HG02798 (cell line): Measurements from ENCODE around the gene SETD2.
A peak's percentile ranks its signal among the peaks of the same experiment; 100 is the strongest.
"Not testable (repeated sequence)": the region's sequence is repeated elsewhere in the genome, so short reads cannot be mapped to it uniquely, and the experiment has no call there.

Experiments used
- ATAC-seq: cut with Tn5 transposase; IDR thresholded peaks from one replicate; pipeline ENCODE4 v1.9.1; 2021; ENCODE audit warnings: mild to moderate bottlenecking; ENCODE audit not compliant: unreplicated experiment, poor library complexity

SETD2 gene

DNA sequence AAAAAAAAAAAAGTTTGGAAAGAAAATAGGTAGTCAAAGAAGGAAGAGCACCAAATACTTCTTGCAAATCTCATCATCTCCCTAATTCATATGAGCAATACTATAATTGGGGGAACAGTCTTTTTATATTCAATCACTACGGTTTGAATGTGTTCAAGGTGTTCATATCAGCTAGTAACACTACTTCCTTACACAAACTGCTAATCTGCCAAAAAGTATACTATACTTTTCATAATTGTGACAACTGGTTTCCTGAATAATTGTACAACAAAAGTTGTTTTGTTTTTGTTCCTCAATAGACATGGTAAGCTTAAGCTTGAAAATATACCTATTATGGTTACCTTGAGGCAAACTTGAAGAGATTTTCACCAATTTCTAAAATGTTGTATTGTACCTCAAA lies 12.1 kb downstream of the SETD2 start:
- no peak for ATAC-seq

DNA sequence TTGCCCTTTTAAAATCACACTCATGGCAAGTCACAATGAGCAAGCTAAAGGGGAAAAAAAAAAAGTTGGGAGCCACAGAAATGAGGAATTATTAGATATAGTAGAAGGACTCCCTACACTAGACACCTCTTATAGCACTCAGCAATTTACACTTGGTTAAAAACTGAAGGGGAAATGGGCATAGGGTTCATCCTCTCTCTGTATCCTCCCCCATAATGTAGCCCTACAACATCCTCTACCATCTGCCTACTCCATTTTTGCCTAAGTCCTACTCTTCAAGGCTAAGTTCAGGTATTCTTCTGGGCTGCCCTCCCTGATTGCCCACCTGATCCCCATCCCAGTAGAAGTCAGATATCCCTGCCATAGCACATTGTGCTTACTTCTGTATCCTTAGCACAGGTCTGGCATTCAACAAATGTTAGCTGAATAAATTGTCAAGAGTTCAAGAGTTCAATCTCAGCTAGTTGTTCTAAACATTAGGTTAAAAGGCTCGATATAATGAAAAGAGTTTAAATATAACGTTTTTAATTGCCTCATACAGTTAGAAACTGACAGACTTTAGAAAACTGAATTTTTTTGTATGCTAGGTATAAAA lies 14.5 kb downstream of the SETD2 start:
- ATAC-seq, result no peak

GRCh38 chr3:47145272-47145671 lies 18.6 kb downstream of the SETD2 start:
- ATAC-seq, result no peak

GRCh38 chr3:47143068-47143467 lies 20.8 kb downstream of the SETD2 start:
- ATAC-seq, result no peak

DNA sequence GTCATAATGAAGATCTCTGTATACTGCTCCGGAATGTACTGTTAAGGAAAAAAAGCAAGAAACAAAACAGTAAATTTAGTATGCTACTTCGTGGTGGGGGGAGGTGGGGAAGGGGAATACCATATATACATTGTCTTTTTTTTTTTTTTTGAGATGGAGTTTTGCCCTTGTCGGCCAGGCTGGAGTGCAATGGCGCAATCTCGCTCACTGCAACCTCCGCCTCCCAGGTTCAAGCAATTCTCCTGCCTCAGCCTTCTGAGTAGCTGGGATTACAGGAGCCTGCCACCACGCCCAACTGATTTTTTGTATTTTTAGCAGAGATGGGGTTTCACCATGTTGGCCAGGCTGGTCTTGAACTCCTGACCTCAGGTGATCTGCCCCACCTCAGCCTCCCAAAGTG lies 21.4 kb downstream of the SETD2 start:
- not testable (repeated sequence) for ATAC-seq

DNA sequence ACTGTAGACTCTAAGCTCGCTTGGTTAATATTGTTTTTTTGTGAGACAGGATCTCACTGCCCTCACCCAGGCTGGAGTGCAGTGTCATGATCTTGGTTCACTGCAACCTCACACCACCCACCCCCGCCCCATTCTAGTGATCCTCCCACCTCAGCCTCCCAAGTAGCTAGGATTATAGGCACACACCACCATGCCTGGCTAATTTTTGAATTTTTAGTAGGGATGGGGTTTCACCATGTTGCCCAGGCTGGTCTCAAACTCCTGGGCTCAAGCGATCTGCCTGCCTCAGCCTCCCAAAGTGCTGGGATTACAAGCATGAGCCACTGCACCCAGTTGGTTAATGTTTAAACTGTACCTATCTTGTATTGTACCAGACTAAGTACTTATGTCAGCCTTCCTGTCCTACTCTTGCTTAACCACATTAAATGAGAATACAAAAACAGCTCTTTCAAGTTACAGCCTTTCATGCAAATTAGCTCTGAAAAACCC lies 22.9 kb downstream of the SETD2 start:
- ATAC-seq, result peak; percentile 91

DNA sequence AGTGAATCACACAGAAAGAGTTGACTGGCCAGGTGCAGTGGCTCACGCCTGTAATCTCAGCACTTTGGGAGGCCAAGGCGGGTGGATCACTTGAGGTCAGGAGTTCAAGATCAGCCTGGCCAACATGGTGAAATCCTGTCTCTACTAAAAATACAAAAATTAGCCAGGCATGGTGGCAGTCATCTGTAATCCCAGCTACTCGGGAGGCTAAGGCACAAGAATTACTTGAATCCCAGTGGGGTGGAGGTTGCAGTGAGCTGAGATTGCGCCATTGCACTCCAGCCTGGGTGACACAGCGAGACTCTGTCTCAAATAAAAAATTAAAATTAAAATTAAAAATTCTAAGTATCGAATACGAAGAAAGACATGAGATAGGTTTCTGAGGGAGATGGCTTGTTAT lies 23.4 kb downstream of the SETD2 start:
- ATAC-seq, result not testable (repeated sequence)

DNA sequence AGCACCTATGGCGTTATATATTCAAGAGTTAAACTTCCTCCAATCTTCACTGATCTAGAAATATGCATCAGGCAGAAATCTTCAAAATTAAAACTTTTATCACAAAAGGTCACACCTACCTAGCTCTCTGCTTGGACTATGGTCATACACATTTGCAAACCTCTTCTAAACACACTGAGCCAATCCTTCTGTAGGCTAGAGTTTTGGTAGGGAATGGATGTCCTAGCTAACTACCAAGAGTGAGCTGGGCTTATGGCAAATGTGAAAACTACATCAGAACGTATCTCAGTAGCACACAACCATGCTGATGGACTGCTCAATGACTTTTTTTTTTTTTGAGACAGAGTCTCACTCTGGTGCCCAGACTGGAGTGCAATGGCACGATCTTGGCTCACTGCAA lies 29.6 kb downstream of the SETD2 start:
- ATAC-seq, result no peak

DNA sequence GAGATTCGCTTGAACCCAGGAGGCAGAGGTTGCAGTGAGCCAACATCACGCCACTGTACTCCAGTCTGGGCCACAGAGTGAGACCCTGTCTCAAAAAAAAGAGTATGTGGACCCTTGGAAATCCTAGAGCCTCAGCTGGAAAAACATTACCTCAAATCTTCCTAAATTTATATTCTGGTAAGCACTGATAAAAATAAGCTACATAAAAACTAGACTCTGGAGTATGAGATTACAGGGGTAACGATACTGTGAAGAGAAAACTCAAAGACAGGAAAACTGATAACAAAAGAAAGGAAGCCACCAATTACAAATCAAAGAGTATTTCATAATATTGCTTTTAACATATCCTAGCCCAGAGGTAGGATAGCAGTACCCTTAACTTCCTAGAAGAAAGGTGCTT lies 30.3 kb downstream of the SETD2 start:
- no peak for ATAC-seq

GRCh38 chr3:47130557-47130956 lies 33.4 kb downstream of the SETD2 start:
- ATAC-seq, result no peak

- ATAC-seq, result no peak
Observed at GRCh38 chr3:47128137-47128536, 35.8 kb downstream of the SETD2 start.

DNA sequence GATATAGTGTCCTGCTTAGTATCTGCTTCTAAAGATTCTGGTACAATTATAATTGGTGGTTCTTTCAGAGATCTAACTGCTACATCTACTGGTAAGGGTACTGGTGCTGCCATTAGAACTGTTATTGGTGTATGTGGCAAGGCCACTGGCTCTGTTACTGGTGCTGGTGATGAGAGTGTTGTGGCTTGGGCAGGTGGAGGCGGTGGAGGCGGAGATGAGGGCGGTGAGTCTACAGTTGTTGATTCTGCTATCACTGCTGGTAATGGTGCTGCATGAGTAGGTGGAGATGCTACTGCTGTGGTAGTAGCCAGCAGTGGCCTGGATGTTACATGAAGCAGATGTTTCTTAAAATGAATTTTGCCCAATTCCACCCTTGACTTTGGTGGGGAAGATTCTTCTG lies 40.1 kb downstream of the SETD2 start:
- no peak for ATAC-seq

GRCh38 chr3:47121409-47121808 lies 42.5 kb downstream of the SETD2 start:
- no peak for ATAC-seq

- no peak for ATAC-seq
Observed at GRCh38 chr3:47120138-47120537, 43.8 kb downstream of the SETD2 start.

DNA sequence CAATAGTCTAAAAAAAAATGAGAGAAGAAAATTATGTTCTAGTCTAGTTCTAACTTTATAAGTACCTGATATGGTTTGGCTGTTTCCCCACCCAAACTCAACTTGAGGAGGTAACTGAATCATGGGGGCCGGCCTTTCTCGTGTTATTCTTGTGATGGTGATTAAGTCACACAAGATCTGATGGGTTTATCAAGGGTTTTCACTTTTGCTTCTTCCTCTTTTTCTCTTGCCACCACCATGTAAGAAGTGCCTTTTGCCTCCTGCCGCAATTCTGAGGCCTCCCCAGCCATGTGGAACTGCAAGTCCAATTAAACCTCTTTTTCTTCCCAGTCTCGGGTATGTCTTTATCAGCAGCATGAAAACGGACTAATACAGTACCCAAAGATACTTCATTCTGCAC lies 44.5 kb downstream of the SETD2 start:
- not testable (repeated sequence) for ATAC-seq

GRCh38 chr3:47117807-47118364 lies 46.0 kb downstream of the SETD2 start:
- no peak for ATAC-seq

- ATAC-seq, result not testable (repeated sequence)
Observed at GRCh38 chr3:47115524-47115923, 48.4 kb downstream of the SETD2 start.

GRCh38 chr3:47113669-47114365 lies 50.1 kb downstream of the SETD2 start:
- no peak for ATAC-seq

GRCh38 chr3:47112997-47113396 lies 50.9 kb downstream of the SETD2 start:
- ATAC-seq, result no peak

DNA sequence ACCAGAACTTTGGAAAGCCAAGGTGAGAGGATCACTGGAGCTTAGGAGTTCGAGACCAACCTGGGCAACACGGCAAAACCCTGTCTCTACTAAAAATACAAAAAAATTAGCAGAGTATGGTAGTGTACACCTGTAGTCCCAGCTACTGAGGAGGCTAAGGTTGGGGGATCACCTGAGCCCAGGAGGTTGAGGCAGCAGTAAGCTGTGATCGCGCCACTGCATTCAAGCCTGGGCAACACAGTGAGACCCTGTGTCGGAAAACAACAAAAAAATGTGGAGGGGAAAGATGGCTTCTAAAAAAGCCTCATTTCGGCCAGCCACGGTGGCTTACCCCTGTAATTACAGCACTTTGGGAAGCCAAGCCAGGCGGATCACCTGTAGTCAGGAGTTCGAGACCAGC lies 54.5 kb downstream of the SETD2 start:
- ATAC-seq, result no peak

DNA sequence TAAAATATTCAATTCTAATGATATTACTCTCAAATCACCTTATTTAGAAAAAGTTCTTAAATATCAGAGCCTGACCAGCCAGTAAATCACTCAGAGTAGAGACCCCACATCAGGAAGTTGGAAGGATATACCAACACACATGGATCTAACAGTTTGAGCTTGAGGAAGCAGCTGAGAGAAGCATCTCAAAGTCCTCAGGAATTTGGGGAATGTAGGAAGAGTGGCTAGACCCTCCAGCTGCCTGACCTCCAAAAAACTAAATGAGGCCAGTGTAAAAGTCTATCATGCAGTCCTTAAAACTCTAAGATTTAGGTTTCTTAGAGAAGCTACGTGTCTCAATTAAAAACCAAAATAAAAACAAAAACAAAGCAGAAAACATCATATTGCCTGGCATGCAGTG lies 55.4 kb downstream of the SETD2 start:
- no peak for ATAC-seq

- no peak for ATAC-seq
Observed at GRCh38 chr3:47104259-47104658, 59.7 kb downstream of the SETD2 start.
